ENCODE measurements around the gene ANHX.

GRCh38 chr12:133226690-133227089 lies 9.0 kb downstream of the ANHX start:
- TF ChIP-seq CTCF (IDR thresholded peaks at IDR 0.05): no peak
- TF ChIP-seq POLR2A (IDR thresholded peaks at IDR 0.05): no peak

All from adrenal gland (tissue), 5 donors.